ENCODE data around the gene ZNF775. TPM values are rescaled to one million over a fixed set of nuclear protein-coding genes. Genes with fewer than 3 reads are reported as not detected.

ZNF775 gene
- total and polyA plus RNA-seq, 2 experiments from 2014 or later = 0.75 to 3.9 TPM

DNA sequence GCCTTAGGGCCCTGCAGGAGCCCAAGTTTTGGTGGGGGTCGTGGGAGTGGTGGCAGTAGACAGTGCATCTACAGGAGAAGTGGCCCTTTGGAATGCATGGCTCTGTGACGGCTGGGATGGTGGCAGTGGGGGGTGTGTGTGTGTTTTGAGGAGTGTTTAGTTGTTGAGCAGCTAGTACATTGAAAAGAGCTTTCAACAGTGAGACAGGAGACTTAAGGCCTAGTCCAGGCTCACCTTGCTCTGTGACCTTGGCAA lies 27.1 kb downstream of the ZNF775 start:
- Histone ChIP-seq H3K9me3 (ENCODE audit: low read depth) (no peaks in the 10 kb centered on the region), H3K79me2 (ENCODE audit: insufficient read depth) (no peaks in the 10 kb centered on the region), H3K9ac (peak overlapping the region; percentile 92), H3K27me3 (replicated peaks; ENCODE audit: insufficient read depth) (no peaks in the 10 kb centered on the region), H3K4me1 (ENCODE audit: insufficient read depth) (peaks cover 15% of the 10 kb centered on the region; the same call in 1 of the 2 replicates), H3K36me3 (ENCODE audit: low read depth) (no peaks in the 10 kb centered on the region), H4K20me1 (ENCODE audit: insufficient read depth) (no peaks in the 10 kb centered on the region), H2AFZ (peak overlapping the region; percentile 94), H3K27ac (no peak overlapping the region), H3F3A (ENCODE audit: insufficient read depth) (no peaks in the 10 kb centered on the region), H3K4me2 (ENCODE audit: unreplicated experiment) (peak overlapping the region; percentile 92), H3K9me2 (ENCODE audit: insufficient read depth) (no peaks in the 10 kb centered on the region), H3K4me3 (peak overlapping the region; percentile 82)
- DNase-seq = no peak
- in situ Hi-C loops (cut with MboI) = no loop called here
- WGBS, 2 experiments (ENCODE audit: low coverage in 1 of 2, low lambda C conversion rate in 2 of 2, missing lambda C conversion rate in 2 of 2) = 11 to 13% methylated on average over 2 of the region's 2 CpGs
- no peak for TF ChIP-seq EZH2phosphoT487 (IDR thresholded peaks at IDR 0.05; ENCODE audit: insufficient read depth, low read depth)

DNA sequence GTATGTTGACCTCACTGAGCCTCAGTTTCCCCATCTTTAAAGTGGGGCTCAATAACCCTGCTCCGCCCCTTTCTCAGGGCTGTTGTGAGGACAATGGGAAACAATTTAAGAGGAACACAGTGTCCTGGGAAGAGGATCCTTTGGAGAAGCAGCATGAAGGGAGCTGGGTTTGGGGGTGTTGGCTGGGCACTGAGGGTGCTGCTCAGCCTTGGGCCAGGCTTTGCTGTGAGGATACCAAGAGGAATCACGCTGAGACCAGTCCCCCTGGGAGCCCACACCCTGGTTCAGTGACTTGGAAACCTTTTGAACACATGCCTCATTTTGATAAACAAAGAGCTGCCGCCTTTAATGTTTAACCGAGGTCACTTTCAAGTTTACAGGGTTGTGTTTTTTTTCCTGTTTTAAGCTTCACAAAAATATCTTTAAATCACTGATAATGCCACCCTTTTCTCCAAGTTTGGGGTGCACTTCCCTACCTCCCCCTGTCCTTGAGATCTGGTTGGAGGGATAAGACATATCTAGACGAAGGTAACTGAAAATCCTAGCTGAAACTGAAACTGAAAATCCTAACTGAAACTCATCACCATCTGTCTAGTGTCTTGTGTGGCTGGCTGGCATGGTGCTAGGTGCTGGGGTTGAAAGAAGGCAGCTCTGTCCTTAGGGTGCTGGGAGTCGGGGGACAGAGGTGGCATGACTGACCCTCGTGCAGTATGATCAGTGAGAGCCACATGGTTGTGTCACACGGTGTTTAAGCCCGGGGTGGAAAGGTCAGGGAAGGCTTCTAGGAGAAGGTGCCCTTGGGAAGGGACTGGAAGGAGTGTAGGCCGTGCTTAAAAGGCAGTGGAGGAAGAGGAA lies 27.7 kb downstream of the ZNF775 start:
- Histone ChIP-seq H3K4me3 (peak overlapping the region; percentile 82; the same call in 1 of the 2 replicates), H3K9me2 (ENCODE audit: insufficient read depth) (no peaks in the 10 kb centered on the region), H2AFZ (peak overlapping the region; percentile 70), H3K9me3 (ENCODE audit: low read depth) (no peaks in the 10 kb centered on the region), H3K36me3 (ENCODE audit: low read depth) (no peaks in the 10 kb centered on the region), H4K20me1 (ENCODE audit: insufficient read depth) (no peaks in the 10 kb centered on the region), H3K9ac (peak overlapping the region; percentile 92; the same call in 1 of the 2 replicates), H3K27ac (no peak overlapping the region), H3K4me2 (ENCODE audit: unreplicated experiment) (no peak overlapping the region), H3K79me2 (ENCODE audit: insufficient read depth) (no peaks in the 10 kb centered on the region), H3K4me1 (ENCODE audit: insufficient read depth) (peaks cover 15% of the 10 kb centered on the region; the same call in 1 of the 2 replicates), H3K27me3 (replicated peaks; ENCODE audit: insufficient read depth) (no peaks in the 10 kb centered on the region), H3F3A (ENCODE audit: insufficient read depth) (no peaks in the 10 kb centered on the region)
- peak; percentile 27 for DNase-seq
- WGBS, 2 experiments (ENCODE audit: low coverage in 1 of 2, low lambda C conversion rate in 2 of 2, missing lambda C conversion rate in 2 of 2) = 64 to 65% methylated on average over 10 of the region's 10 CpGs
- in situ Hi-C loops (cut with MboI) = no loop called here
- no peak for TF ChIP-seq EZH2 (IDR thresholded peaks at IDR 0.05; ENCODE audit: insufficient read depth, poor library complexity, severe bottlenecking)
- no peak for TF ChIP-seq EZH2phosphoT487 (IDR thresholded peaks at IDR 0.05; ENCODE audit: insufficient read depth, low read depth)

DNA sequence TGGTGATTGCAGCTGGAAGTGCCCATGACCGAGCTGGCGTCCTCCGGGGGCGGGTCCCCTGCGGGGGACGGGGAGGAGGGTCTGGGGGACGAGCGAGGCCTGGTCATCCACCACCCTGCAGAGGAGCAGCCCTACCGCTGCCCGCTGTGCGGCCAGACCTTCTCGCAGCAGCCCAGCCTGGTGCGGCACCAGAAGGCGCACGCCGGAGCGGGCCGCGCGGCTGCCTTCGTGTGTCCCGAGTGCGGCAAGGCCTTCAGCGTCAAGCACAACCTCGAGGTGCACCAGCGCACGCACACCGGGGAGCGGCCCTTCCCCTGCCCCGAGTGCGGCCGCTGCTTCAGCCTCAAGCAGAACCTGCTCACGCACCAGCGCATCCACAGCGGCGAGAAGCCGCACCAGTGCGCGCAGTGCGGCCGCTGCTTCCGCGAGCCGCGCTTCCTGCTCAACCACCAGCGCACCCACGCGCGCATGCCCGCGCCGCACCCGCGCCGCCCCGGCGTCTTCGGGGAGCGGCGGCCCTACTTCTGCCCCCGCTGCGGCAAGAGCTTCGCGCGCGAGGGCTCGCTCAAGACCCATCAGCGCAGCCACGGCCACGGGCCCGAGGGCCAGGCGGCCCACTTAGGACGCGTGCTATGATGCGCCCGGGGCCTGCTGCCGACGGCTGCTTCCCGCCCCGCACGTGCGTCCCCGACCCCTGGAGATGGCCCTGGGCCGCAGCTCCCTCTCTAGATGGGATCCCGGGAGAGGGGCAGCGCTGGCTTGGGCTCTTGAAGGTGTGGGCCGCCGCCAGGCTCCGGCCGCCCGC lies 28.7 kb downstream of the ZNF775 start:
- Histone ChIP-seq H2AFZ (no peak overlapping the region), H3K4me3 (no peak overlapping the region), H3F3A (ENCODE audit: insufficient read depth) (no peaks in the 10 kb centered on the region), H3K36me3 (ENCODE audit: low read depth) (no peaks in the 10 kb centered on the region), H3K27me3 (replicated peaks; ENCODE audit: insufficient read depth) (no peaks in the 10 kb centered on the region), H3K79me2 (ENCODE audit: insufficient read depth) (no peaks in the 10 kb centered on the region), H3K9me2 (ENCODE audit: insufficient read depth) (no peaks in the 10 kb centered on the region), H3K4me2 (ENCODE audit: unreplicated experiment) (no peak overlapping the region), H4K20me1 (ENCODE audit: insufficient read depth) (no peaks in the 10 kb centered on the region), H3K4me1 (ENCODE audit: insufficient read depth) (peaks cover 15% of the 10 kb centered on the region; the same call in 1 of the 2 replicates), H3K9ac (no peak overlapping the region), H3K27ac (no peak overlapping the region), H3K9me3 (ENCODE audit: low read depth) (no peaks in the 10 kb centered on the region)
- in situ Hi-C loops (cut with MboI) = no loop called here
- WGBS, 2 experiments (ENCODE audit: low coverage in 1 of 2, low lambda C conversion rate in 2 of 2, missing lambda C conversion rate in 2 of 2) = 97 to 100% methylated on average over 62 to 90 of the region's 91 CpGs
- DNase-seq = no peak
- TF ChIP-seq EZH2 (IDR thresholded peaks at IDR 0.05; ENCODE audit: insufficient read depth, poor library complexity, severe bottlenecking) = no peak
- TF ChIP-seq EZH2phosphoT487 (IDR thresholded peaks at IDR 0.05; ENCODE audit: insufficient read depth, low read depth) = no peak

DNA sequence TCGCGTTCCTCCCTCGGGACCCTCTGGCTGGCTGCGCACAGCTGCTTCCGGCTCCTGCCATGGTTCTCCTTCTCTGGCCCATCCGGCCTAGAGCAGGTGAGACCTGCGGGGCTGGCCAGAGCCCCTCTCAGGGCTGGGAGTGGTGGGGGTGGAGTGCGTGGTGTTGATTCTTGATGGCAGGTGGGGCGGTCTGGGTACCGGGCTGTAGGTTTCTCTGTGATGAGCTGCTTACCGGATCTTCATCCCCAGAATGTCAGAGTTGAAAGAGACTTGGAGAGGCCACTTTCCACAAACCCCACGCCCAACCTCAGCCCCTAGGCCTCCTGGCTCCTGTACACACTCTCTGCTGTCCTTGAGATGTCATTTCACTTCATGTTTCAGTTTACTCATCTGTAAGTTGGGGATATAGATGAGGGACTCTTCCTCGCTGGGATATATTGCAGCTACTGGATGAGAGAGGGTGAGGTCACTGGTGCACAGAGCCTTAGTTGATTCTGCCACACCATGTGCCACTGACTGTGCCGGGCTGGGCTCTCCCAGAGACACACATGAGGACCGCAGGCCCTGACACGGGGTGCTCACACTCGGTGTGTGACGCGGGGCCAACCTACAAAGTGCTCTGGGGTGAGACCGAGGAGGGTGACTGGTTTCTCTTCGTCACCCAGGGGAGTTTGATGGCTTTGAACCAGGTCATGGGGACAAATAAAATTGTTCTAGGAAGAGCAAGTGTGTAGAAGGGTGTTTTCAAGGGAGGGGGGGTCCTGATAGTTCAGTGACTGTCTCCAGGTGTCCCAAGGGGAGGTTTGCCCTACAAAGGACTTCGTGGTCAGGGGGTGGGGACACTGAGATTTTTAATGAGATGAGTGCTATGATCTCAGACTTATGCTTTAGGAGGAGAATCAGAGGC lies 29.5 kb downstream of the ZNF775 start:
- WGBS, 2 experiments (ENCODE audit: low coverage in 1 of 2, low lambda C conversion rate in 2 of 2, missing lambda C conversion rate in 2 of 2) = 83 to 87% methylated on average over 20 to 22 of the region's 22 CpGs
- H3K9me3 ChIP-seq (ENCODE audit: low read depth) = no peaks in the 10 kb centered on the region
- in situ Hi-C loops (cut with MboI) = no loop called here

More for the DNA sequence above, 29.5 kb downstream of the ZNF775 start:
- H3K79me2 ChIP-seq (ENCODE audit: insufficient read depth) = no peaks in the 10 kb centered on the region
- TF ChIP-seq EZH2 (IDR thresholded peaks at IDR 0.05; ENCODE audit: insufficient read depth, poor library complexity, severe bottlenecking) (no peak), EZH2phosphoT487 (IDR thresholded peaks at IDR 0.05; ENCODE audit: insufficient read depth, low read depth) (no peak)
- H2AFZ ChIP-seq = no peak overlapping the region
- no peaks in the 10 kb centered on the region for H3K9me2 ChIP-seq (ENCODE audit: insufficient read depth)
- H3K27me3 ChIP-seq (replicated peaks; ENCODE audit: insufficient read depth) = no peaks in the 10 kb centered on the region
- DNase-seq = no peak
- H3K9ac ChIP-seq = no peak overlapping the region
- peaks cover 15% of the 10 kb centered on the region; the same call in 1 of the 2 replicates for H3K4me1 ChIP-seq (ENCODE audit: insufficient read depth)
- no peaks in the 10 kb centered on the region for H3F3A ChIP-seq (ENCODE audit: insufficient read depth)
- no peaks in the 10 kb centered on the region for H4K20me1 ChIP-seq (ENCODE audit: insufficient read depth)
- no peak overlapping the region for H3K4me2 ChIP-seq (ENCODE audit: unreplicated experiment)
- no peak overlapping the region for H3K27ac ChIP-seq
- no peak overlapping the region for H3K4me3 ChIP-seq
- no peaks in the 10 kb centered on the region for H3K36me3 ChIP-seq (ENCODE audit: low read depth)
